Activated CD4-positive, alpha-beta T cell treated with anti-CD3 and anti-CD28 coated beads for 48 hours (primary cell): ENCODE data around the gene RAB14.
"Not testable (repeated sequence)": the region's sequence is repeated elsewhere in the genome, so short reads cannot be mapped to it uniquely, and the experiment has no call there.

ENCODE experiments used
- DNase-seq: peaks from one replicate; pipeline ENCODE4 v3.0.0-alpha.2; 2020

The RAB14 gene

GRCh38 chr9:121150188-121150587 lies 51.5 kb downstream of the RAB14 start:
- DNase-seq: no peak

GRCh38 chr9:121144482-121144881 lies 57.2 kb downstream of the RAB14 start:
- no peak for DNase-seq

GRCh38 chr9:121143771-121144170 lies 57.9 kb downstream of the RAB14 start:
- no peak for DNase-seq

- no peak for DNase-seq
Observed at GRCh38 chr9:121141706-121142105, 60.0 kb downstream of the RAB14 start.

- no peak for DNase-seq
Observed at GRCh38 chr9:121141306-121141705, 60.4 kb downstream of the RAB14 start.

GRCh38 chr9:121140162-121140561 lies 61.5 kb downstream of the RAB14 start:
- DNase-seq: no peak

- DNase-seq: no peak
Observed at GRCh38 chr9:121138973-121139372, 62.7 kb downstream of the RAB14 start.

GRCh38 chr9:121138561-121138960 lies 63.1 kb downstream of the RAB14 start:
- DNase-seq: no peak

GRCh38 chr9:121135642-121136041 lies 66.0 kb downstream of the RAB14 start:
- DNase-seq: no peak

- DNase-seq: peak; percentile 74
Observed at GRCh38 chr9:121133104-121133816, 68.4 kb downstream of the RAB14 start.

- not testable (repeated sequence) for DNase-seq
Observed at GRCh38 chr9:121129384-121129783, 72.3 kb downstream of the RAB14 start.
